PC-9 (cell line): ENCODE data around the gene SMC2. TPM values are rescaled to one million over a fixed set of nuclear protein-coding genes. Genes with fewer than 3 reads are reported as not detected.

Experiments used
- BruUV-seq: library from RNA; stranded (reverse); fragments of 400-500 nt; replicated peaks from 2 replicates; lab custom pipeline; 2021; lab: Mats Ljungman, UMichigan
- CTCF ChIA-PET: fragments of 300-600 bp; sonication (Branson Sonifier 250); formaldehyde crosslinking; loops from one replicate; lab custom pipeline; 2022; ENCODE audit warnings: antibody characterized with exemption; lab: Charles Lee
- POLR2A ChIA-PET: fragments of 300-600 bp; sonication (Branson Sonifier 250); formaldehyde crosslinking; loops from one replicate; lab custom pipeline; 2022; ENCODE audit warnings: antibody characterized with exemption; ENCODE audit not compliant: unreplicated experiment; lab: Charles Lee
- DNase-seq, 2 experiments: peaks; one replicate each; pipeline versions ENCODE4 v3.0.0 to v3.0.0-alpha.2; 2015 to 2022; ENCODE audit warnings: mixed read lengths in 1 of 2
- H2AFZ ChIP-seq: fragments of 200-600 bp; sonication (generic); 2 replicates; pipeline ENCODE4 v1.8.1; 2017; ENCODE audit warnings: antibody characterized with exemption
- H3F3A ChIP-seq: fragments of 200-600 bp; sonication (generic); 2 replicates; pipeline ENCODE4 v1.8.1; 2017; ENCODE audit warnings: antibody characterized with exemption, mild to moderate bottlenecking, low read depth; ENCODE audit not compliant: insufficient read depth
- H3K27ac ChIP-seq: fragments of 200-600 bp; sonication (generic); 2 replicates; pipeline ENCODE4 v1.6.1; 2016; ENCODE audit warnings: mixed run types
- H3K27me3 ChIP-seq: fragments of 200-600 bp; sonication (generic); 2 replicates; pipeline ENCODE4 v1.6.1; 2016; ENCODE audit warnings: low read depth, mixed run types; ENCODE audit not compliant: insufficient read depth
- H3K36me3 ChIP-seq: fragments of 200-600 bp; sonication (generic); 2 replicates; pipeline ENCODE4 v1.6.1; 2016; ENCODE audit warnings: low read depth, mixed run types
- H3K4me1 ChIP-seq: fragments of 200-600 bp; sonication (generic); replicated peaks from 2 replicates; pipeline ENCODE4 v1.6.1; 2016; ENCODE audit warnings: mixed run types; ENCODE audit not compliant: insufficient read depth
- H3K4me2 ChIP-seq: fragments of 200-600 bp; sonication (generic); 2 replicates; pipeline ENCODE4 v1.6.1; 2017; ENCODE audit warnings: mixed run types
- H3K4me3 ChIP-seq: fragments of 200-600 bp; sonication (generic); 2 replicates; pipeline ENCODE4 v1.6.1; 2016; ENCODE audit warnings: mixed run types
- H3K79me2 ChIP-seq: fragments of 200-600 bp; sonication (generic); 2 replicates; pipeline ENCODE4 v1.6.1; 2017; ENCODE audit warnings: low read depth, mixed run types
- H3K9me2 ChIP-seq: fragments of 200-600 bp; sonication (generic); 2 replicates; pipeline ENCODE4 v1.8.1; 2017; ENCODE audit warnings: mild to moderate bottlenecking; ENCODE audit not compliant: insufficient read depth
- H3K9me3 ChIP-seq: fragments of 200-600 bp; sonication (generic); 2 replicates; pipeline ENCODE4 v1.8.1; 2016; ENCODE audit warnings: low read depth; ENCODE audit not compliant: insufficient read depth
- H4K20me1 ChIP-seq: fragments of 200-600 bp; sonication (generic); 2 replicates; pipeline ENCODE4 v1.8.1; 2017; ENCODE audit not compliant: insufficient read depth
- EZH2 ChIP-seq: fragments of 200-600 bp; sonication (generic); IDR thresholded peaks from 2 replicates; pipeline ENCODE4 v1.8.0; 2017; ENCODE audit warnings: antibody characterized with exemption, low read depth
- intact Hi-C: fragments of 100-400 bp; cut with micrococcal nuclease; formaldehyde crosslinking; loops from one replicate; pipeline ENCODE4 v1.10.0; 2022; ENCODE audit not compliant: unreplicated experiment
- total RNA-seq: library from RNA; stranded (reverse); gene quantifications from 2 replicates; pipeline ENCODE4 v1.2.3, GENCODE V29; 2021
- TF ChIP-seq, protein P1 (sequence below): fragments of 200-600 bp; sonication (generic); conservative IDR thresholded peaks from 2 replicates; pipeline ENCODE4 v1.6.1; 2017; ENCODE audit warnings: mixed run types, antibody characterized with exemption, mild to moderate bottlenecking, moderate library complexity

The SMC2 gene
- total RNA-seq, 1 experiment from 2014 or later: 40.5 TPM

GRCh38 chr9:104099630-104100029 is 5.5 kb downstream of the SMC2 start:
- POLR2A ChIA-PET: no interaction called here
- Histone ChIP-seq H3K4me2 (no peak overlapping the region), H3K27me3 (no peaks in the 10 kb centered on the region), H2AFZ (no peak overlapping the region), H4K20me1 (no peaks in the 10 kb centered on the region; the same call in 1 of the 2 replicates), H3K9me3 (no peaks in the 10 kb centered on the region; the same call in 1 of the 2 replicates), H3K36me3 (peaks cover 6% of the 10 kb centered on the region), H3K79me2 (peaks cover 10% of the 10 kb centered on the region), H3F3A (no peaks in the 10 kb centered on the region), H3K9me2 (no peaks in the 10 kb centered on the region), H3K4me1 (peaks cover 11% of the 10 kb centered on the region; the same call in 1 of the 2 replicates), H3K27ac (no peak overlapping the region), H3K4me3 (no peak overlapping the region)
- CTCF ChIA-PET: no interaction called here
- DNase-seq: no peak
- intact Hi-C loops: no loop called here
- TF ChIP-seq, protein P1, sequence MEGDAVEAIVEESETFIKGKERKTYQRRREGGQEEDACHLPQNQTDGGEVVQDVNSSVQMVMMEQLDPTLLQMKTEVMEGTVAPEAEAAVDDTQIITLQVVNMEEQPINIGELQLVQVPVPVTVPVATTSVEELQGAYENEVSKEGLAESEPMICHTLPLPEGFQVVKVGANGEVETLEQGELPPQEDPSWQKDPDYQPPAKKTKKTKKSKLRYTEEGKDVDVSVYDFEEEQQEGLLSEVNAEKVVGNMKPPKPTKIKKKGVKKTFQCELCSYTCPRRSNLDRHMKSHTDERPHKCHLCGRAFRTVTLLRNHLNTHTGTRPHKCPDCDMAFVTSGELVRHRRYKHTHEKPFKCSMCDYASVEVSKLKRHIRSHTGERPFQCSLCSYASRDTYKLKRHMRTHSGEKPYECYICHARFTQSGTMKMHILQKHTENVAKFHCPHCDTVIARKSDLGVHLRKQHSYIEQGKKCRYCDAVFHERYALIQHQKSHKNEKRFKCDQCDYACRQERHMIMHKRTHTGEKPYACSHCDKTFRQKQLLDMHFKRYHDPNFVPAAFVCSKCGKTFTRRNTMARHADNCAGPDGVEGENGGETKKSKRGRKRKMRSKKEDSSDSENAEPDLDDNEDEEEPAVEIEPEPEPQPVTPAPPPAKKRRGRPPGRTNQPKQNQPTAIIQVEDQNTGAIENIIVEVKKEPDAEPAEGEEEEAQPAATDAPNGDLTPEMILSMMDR: no peak
- TF ChIP-seq EZH2: no peak
- BruUV-seq: no TSS peak

DNA sequence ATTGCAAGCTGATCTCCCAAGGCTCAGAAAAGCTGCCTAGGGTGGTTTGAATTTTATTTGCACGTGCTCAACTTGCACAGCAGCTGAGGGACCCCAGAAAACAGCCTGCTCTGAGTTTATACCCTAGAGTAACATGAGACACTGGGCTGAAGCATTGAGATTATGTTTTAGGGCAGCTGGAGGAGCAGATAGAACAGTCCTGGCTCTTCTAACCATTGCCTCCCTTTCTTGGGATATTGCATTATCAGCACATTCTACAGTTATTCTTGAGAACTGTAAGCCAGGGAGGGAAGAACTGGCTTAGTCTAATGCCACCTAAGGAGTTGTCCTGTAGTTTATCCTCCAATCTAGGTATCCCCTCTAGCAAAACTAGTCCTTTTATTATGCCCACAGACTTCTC is 10.3 kb downstream of the SMC2 start:
- Histone ChIP-seq H3K4me2 (no peak overlapping the region), H3F3A (no peaks in the 10 kb centered on the region), H4K20me1 (no peaks in the 10 kb centered on the region), H2AFZ (no peak overlapping the region), H3K9me2 (no peaks in the 10 kb centered on the region), H3K27me3 (no peaks in the 10 kb centered on the region), H3K4me3 (no peak overlapping the region), H3K27ac (no peak overlapping the region), H3K79me2 (no peaks in the 10 kb centered on the region), H3K36me3 (peaks cover 5% of the 10 kb centered on the region), H3K4me1 (no peaks in the 10 kb centered on the region), H3K9me3 (no peaks in the 10 kb centered on the region)
- no peak for DNase-seq
- POLR2A ChIA-PET: no interaction called here
- CTCF ChIA-PET: no interaction called here
- intact Hi-C loops: no loop called here
- no TSS peak for BruUV-seq
- TF ChIP-seq, protein P1: no peak
- no peak for TF ChIP-seq EZH2

DNA sequence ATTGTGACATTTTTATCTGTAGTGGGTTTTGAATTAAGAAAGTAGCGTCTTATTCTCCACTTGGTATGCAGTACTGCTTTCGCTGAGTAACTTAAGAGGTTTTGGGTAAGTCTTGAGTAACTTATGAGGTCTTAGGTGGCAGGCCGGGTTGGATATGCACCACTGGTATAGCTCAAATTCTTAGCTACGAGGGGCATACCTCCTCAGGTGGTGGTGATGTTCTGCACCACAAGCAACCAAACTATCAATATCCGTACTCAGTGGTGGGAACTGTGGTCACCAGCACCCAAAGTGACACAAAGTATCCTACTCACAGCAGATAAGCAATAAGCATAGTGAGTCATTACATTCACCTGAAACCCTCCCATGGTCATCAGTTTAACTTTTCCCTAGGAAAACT is 13.7 kb downstream of the SMC2 start:
- no peaks in the 10 kb centered on the region for H3K27me3 ChIP-seq
- ChIA-PET CTCF (no interaction called here), POLR2A (no interaction called here)
- DNase-seq: no peak
- H4K20me1 ChIP-seq: no peaks in the 10 kb centered on the region
- H3K27ac ChIP-seq: no peak overlapping the region
- H3K36me3 ChIP-seq: no peaks in the 10 kb centered on the region; the same call in 1 of the 2 replicates
- no peaks in the 10 kb centered on the region for H3F3A ChIP-seq
- no peaks in the 10 kb centered on the region for H3K79me2 ChIP-seq
- no peak overlapping the region for H2AFZ ChIP-seq
- no TSS peak for BruUV-seq
- intact Hi-C loops: no loop called here
- H3K9me3 ChIP-seq: no peaks in the 10 kb centered on the region
- TF ChIP-seq EZH2: no peak
- no peaks in the 10 kb centered on the region for H3K4me1 ChIP-seq
- no peak overlapping the region for H3K4me2 ChIP-seq
- no peak overlapping the region for H3K4me3 ChIP-seq
- no peaks in the 10 kb centered on the region for H3K9me2 ChIP-seq

DNA sequence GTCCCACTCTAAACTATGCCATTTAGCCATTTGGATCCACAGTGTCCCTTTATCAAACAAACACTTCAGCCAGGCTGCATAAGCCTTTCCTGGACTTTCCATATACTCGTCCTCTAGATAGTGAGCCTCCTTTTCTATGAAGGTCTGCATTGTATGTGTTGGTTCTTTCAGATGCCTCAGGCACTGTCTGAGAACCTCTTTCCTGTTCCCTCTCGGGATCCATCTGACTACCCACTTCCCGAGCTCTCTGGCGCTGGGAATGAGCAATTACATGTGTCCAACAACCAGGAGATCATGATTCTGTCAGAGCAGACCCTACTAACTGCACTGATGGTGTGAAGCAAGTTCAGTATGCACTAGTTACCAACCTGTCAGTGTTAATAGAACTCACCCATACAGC is 14.2 kb downstream of the SMC2 start:
- no peak for TF ChIP-seq EZH2
- TF ChIP-seq, protein P1: no peak
- Histone ChIP-seq H3K4me2 (no peak overlapping the region), H3K4me3 (no peak overlapping the region), H3K9me2 (no peaks in the 10 kb centered on the region), H3K27ac (no peak overlapping the region), H3F3A (no peaks in the 10 kb centered on the region), H3K79me2 (no peaks in the 10 kb centered on the region), H3K4me1 (no peaks in the 10 kb centered on the region), H4K20me1 (no peaks in the 10 kb centered on the region), H3K9me3 (no peaks in the 10 kb centered on the region), H3K36me3 (no peaks in the 10 kb centered on the region; the same call in 1 of the 2 replicates), H3K27me3 (no peaks in the 10 kb centered on the region), H2AFZ (no peak overlapping the region)
- ChIA-PET CTCF (no interaction called here), POLR2A (no interaction called here)
- no TSS peak for BruUV-seq
- DNase-seq: no peak
- intact Hi-C loops: no loop called here
